G401 (cell line): Measurements from ENCODE around the gene MAN1B1. TPM values are rescaled to one million over a fixed set of nuclear protein-coding genes. Genes with fewer than 3 reads are reported as not detected.

Experiments used
- DNase-seq: peaks from one replicate; pipeline ENCODE4 v3.0.0-alpha.2; 2015; ENCODE audit warnings: low spot score
- in situ Hi-C: cut with HindIII; loops from 2 replicates; pipeline ENCODE4 v1.10.0; 2016; ENCODE audit warnings: low sequenced_read_pairs, mixed read lengths
- total RNA-seq: library from RNA; depleted of rRNA; stranded (reverse); fragments of >200 nt; shearing (Covaris generic); gene quantifications from 2 replicates; pipeline ENCODE4 v1.2.3, GENCODE V29; 2014; rRNA removed

MAN1B1 gene
- total RNA-seq, 1 experiment from 2014 or later = 73.9 TPM

DNA sequence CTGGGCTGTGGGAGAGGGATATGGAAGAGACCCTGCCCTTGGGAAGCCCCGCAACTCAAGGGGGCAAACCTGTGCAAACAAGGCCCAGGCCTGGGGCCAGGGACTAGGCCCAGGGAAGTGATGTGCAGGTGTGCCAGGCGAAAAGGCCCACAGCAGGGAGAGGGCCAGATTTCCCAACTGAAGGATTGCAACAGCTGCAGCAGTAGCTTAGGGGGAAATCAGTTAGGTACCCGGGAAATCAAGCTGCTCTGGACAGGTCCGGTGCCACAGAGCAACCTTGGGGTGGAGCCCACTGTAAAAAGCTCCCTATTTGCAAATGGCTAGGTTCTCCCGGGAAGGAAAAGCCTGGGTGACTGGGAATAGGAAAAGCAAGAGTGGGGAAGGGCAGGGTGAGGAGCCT lies 62.6 kb downstream of the MAN1B1 start:
- in situ Hi-C loops = no loop called here
- no peak for DNase-seq

DNA sequence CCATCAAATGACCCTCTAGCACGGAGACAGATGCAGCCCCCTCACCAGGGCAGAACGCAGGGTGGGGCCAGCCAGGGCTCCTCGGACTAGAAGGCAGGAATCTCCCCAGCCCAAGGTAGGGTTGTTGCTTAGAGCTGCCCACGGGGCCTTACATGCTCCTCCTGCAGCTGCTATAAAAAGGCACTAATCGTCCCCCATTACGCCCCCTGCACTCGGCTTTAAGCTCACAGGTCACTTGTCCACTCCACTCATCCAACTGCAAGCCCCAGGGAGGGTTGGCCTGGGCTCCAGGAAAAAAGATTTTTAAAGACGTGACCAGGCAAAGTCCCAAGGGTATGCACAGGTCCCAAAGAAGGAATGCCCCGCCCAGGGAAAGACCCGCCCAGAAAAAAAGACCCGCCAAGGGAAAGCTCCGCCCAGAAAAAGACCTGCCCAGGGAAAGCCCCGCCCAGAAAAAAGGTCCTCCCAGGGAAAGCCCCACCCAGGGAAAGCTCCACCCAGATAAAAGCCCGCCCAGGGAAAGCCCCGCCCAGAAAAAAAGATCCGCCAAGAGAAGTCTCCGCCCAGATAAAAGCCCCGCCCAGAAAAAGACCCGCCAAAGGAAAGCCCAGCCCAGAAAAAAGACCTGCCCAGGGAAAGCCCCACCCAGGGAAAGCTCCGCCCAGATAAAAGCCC lies 63.3 kb downstream of the MAN1B1 start:
- DNase-seq = no peak
- in situ Hi-C loops = loop anchor here (25.0 kb wide), 1 partner anchor 213 kb away; the partner anchor contains the start of genes C8G and FBXW5

DNA sequence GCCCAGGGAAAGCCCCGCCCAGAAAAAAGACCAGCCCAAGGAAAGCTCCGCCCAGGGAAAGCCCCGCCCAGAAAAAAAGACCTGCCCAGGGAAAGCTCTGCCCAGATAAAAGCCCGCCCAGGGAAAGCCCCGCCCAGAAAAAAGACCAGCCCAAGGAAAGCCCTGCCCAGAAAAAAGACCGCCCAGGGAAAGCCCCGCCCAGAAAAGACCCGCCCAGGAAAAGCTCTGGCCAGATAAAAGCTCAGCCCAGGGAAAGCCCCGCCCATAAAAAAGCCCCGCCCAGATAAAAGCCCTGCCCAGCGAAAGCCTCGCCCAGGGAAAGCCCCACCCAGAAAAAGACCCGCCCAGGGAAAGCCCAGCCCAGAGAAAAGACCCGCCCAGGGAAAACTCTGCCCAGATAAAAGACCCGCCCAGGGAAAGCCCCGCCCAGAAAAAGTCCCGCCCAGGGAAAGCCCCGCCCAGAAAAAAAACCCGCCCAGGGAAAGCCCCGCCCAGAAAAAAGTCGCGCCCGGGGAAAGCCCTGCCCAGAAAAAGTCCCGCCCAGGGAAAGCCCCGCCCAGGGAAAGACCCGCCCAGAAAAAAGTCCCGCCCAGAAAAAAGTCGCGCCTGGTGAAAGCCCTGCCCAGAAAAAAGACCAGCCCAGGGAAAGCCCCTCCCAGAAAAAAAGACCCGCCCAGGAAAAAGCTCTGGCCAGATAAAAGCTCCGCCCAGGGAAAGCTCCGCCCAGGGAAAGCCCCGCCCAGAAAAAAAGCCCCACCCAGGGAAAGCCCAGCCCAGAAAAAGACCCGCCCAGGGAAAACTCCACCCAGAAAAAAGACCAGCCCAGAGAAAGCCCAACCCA lies 64.1 kb downstream of the MAN1B1 start:
- DNase-seq = no peak
- in situ Hi-C loops = loop anchor here (25.0 kb wide), 1 partner anchor 214 kb away; the partner anchor contains the start of genes C8G and FBXW5

DNA sequence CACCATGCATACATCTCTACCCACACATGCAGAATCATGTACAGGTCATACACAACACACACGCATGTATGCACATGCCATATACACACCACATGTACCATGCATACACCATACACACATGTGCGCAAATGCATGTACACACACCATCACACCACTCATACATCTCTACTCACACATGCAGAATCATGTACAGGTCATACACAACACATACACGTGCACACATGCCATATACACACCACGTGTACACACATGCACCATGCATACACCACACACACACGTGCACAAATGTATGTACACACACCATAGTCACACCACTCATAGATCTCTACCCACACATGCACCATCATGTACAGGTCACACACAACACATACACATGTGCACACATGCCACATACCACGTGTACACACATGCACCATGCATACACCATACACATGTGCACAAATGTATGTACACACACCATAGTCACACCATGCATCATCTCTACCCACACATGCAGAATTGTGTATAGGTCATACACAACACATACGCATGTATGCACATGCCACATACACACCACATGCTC lies 66.1 kb downstream of the MAN1B1 start:
- in situ Hi-C loops = loop anchor here (25.0 kb wide), 1 partner anchor 216 kb away; the partner anchor contains the start of genes C8G and FBXW5
- DNase-seq = no peak

DNA sequence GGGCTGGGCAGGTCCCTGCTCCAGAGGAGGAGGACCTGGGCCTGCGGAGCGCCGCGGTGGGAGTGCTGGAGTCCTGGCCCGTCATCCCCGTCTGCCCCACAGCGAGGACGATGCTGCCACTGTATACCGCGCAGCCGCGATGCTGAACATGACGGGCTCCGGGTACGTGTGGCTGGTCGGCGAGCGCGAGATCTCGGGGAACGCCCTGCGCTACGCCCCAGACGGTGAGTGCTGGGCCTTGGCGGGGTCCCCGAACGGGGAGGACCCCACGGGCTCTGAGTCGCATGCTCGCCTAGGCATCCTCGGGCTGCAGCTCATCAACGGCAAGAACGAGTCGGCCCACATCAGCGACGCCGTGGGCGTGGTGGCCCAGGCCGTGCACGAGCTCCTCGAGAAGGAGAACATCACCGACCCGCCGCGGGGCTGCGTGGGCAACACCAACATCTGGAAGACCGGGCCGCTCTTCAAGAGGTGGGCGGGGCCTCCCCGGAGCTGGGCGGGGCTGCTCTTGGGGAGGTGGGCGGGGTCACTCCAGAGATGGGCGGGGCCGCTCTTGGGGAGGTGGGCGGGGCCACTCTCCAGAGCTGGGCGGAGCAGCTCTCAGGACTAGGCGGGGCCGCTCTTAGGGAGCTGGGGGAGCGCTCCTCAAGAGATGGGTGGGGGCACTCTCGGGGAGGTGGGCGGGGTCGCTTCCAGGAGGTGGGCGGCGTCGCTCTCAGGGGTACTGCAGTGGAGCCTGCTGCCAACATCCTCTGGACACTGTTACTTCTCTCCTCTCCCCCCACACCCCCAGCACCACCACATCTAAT lies 70.0 kb downstream of the MAN1B1 start:
- no peak for DNase-seq
- in situ Hi-C loops = loop anchor here (25.0 kb wide), 1 partner anchor 219 kb away; the partner anchor contains the start of genes C8G and FBXW5

DNA sequence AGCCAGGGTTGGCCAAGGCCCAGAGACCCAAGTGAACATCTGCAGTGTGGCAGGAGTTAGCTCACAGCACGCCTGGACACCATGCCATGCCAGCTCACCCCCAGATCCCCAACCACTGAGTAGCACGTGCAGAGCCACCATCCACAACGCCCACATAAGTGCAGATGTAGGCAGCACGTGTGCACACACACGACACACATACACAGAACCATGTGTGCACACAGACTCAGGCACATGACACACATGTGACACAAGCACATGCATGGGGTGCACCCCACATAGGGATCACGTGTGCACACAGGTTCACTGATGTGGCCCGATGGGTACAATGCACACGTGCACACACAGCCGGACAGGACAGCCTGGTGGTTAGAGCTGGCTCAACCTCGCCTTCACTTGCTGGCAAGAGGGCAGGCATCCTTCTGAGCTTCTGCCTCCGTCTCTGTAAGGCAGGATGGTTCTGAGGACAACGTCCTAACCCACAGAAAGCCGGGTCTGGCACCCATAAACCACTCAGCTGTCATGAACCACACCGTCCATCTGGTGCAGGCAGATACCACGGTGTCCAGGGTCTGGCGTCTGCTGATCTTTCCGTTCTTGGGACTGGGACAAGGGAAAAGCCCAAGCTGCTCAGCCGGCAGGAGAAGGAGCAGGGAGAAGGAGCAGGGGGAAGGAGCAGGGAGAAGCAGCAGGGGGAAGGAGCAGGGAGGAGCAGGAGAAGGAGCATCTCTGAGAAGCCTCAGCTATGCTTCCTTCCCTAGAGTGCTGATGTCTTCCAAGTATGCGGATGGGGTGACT lies 71.0 kb downstream of the MAN1B1 start:
- peak; percentile 93 for DNase-seq
- in situ Hi-C loops = loop anchor here (25.0 kb wide), 1 partner anchor 221 kb away; the partner anchor contains the start of genes C8G and FBXW5

DNA sequence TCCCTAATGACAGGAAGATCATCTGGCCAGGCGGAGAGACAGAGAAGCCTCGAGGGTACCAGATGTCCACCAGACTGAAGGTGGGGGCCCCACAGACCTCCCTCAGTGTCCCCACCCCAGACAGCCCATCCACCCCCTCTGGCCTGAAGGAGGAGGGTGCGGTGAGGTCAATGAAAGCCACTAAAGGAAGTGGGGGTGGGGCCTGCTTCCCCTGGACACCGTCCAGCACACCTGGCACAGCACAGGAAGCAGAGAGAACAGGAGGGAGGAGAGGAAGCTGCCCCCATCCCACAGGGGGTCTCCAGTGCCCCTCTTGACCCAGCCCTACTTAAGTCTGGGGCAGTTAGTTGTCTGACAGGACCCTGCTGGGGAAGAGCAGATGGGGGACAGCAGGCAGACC lies 71.8 kb downstream of the MAN1B1 start:
- in situ Hi-C loops = loop anchor here (25.0 kb wide), 1 partner anchor 221 kb away; the partner anchor contains the start of genes C8G and FBXW5
- no peak for DNase-seq

Other genes starting within 250 kb of the MAN1B1 start
- gene AJM1, start 244.5 kb upstream of the MAN1B1 start, total RNA-seq = 0.49 and 1.1 TPM in 2 replicates
- gene PHPT1, start 237.6 kb upstream of the MAN1B1 start, total RNA-seq = 139 and 226 TPM in 2 replicates
- gene MAMDC4, start 234.6 kb upstream of the MAN1B1 start, total RNA-seq = 1.9 TPM in 2 replicates
- gene EDF1, start 220.7 kb upstream of the MAN1B1 start, total RNA-seq = 308 and 348 TPM in 2 replicates
- gene TRAF2, start 200.5 kb upstream of the MAN1B1 start, total RNA-seq = 22.6 and 36.3 TPM in 2 replicates
- gene FBXW5, start 142.2 kb upstream of the MAN1B1 start, total RNA-seq = 118 and 124 TPM in 2 replicates
- 0.92 TPM in 1 of 2 replicates, not detected in the other for gene C8G, start 141.7 kb upstream of the MAN1B1 start, total RNA-seq
- not detected in 2 replicates for gene LCN12, start 134.7 kb upstream of the MAN1B1 start, total RNA-seq
- 4.7 TPM in 1 of 2 replicates, not detected in the other for gene PTGDS, start 109.5 kb upstream of the MAN1B1 start, total RNA-seq
- gene LCNL1, start 104.0 kb upstream of the MAN1B1 start, total RNA-seq = not detected in 2 replicates
- gene PAXX, start 94.6 kb upstream of the MAN1B1 start, total RNA-seq = 52.2 and 79.6 TPM in 2 replicates
- gene CLIC3, start 90.4 kb upstream of the MAN1B1 start, total RNA-seq = 2.1 and 6.2 TPM in 2 replicates
- 8.5 and 12.3 TPM in 2 replicates for gene ABCA2, start 58.7 kb upstream of the MAN1B1 start, total RNA-seq
- gene FUT7, start 54.9 kb upstream of the MAN1B1 start, total RNA-seq = not detected in 2 replicates
- gene NPDC1, start 40.8 kb upstream of the MAN1B1 start, total RNA-seq = 32.0 and 38.4 TPM in 2 replicates
- not detected in 2 replicates for gene ENTPD2, start 32.9 kb upstream of the MAN1B1 start, total RNA-seq
- gene SAPCD2, start 16.4 kb upstream of the MAN1B1 start, total RNA-seq = 62.9 and 63.5 TPM in 2 replicates
- 28.9 and 34.7 TPM in 2 replicates for gene UAP1L1, start 9.5 kb upstream of the MAN1B1 start, total RNA-seq
- gene DPP7, start 27.7 kb downstream of the MAN1B1 start, total RNA-seq = 1.2 and 3.0 TPM in 2 replicates
- not detected in 2 replicates for gene GRIN1, start 52.2 kb downstream of the MAN1B1 start, total RNA-seq
- gene LRRC26, start 83.1 kb downstream of the MAN1B1 start, total RNA-seq = 1.3 TPM in 1 of 2 replicates, not detected in the other
- not detected in 2 replicates for gene TMEM210, start 85.1 kb downstream of the MAN1B1 start, total RNA-seq
- 58.8 and 63.6 TPM in 2 replicates for gene ANAPC2, start 101.6 kb downstream of the MAN1B1 start, total RNA-seq
- 95.8 and 122 TPM in 2 replicates for gene SSNA1, start 101.7 kb downstream of the MAN1B1 start, total RNA-seq
- 17.6 and 25.7 TPM in 2 replicates for gene TPRN, start 113.8 kb downstream of the MAN1B1 start, total RNA-seq
- 45.7 and 57.4 TPM in 2 replicates for gene TMEM203, start 118.7 kb downstream of the MAN1B1 start, total RNA-seq
- 3.9 and 6.4 TPM in 2 replicates for gene NDOR1, start 118.7 kb downstream of the MAN1B1 start, total RNA-seq
- not detected in 2 replicates for gene RNF208, start 135.3 kb downstream of the MAN1B1 start, total RNA-seq
- 10.7 and 16.0 TPM in 2 replicates for gene CYSRT1, start 138.2 kb downstream of the MAN1B1 start, total RNA-seq
- gene RNF224, start 140.5 kb downstream of the MAN1B1 start, total RNA-seq = not detected in 2 replicates
- not detected in 2 replicates for gene SLC34A3, start 143.9 kb downstream of the MAN1B1 start, total RNA-seq
- gene TUBB4B, start 154.3 kb downstream of the MAN1B1 start, total RNA-seq = 1,012 and 1,099 TPM in 2 replicates
- gene STPG3, start 164.3 kb downstream of the MAN1B1 start, total RNA-seq = not detected in 2 replicates
- gene NELFB, start 168.3 kb downstream of the MAN1B1 start, total RNA-seq = 93.6 and 118 TPM in 2 replicates
- 38.2 and 41.7 TPM in 2 replicates for gene TOR4A, start 190.7 kb downstream of the MAN1B1 start, total RNA-seq
- 6.3 and 6.7 TPM in 2 replicates for gene NRARP, start 215.3 kb downstream of the MAN1B1 start, total RNA-seq